HG02642 (cell line): ENCODE results near the gene CYP46A1.

Experiments
- ATAC-seq: cut with Tn5 transposase; IDR thresholded peaks from one replicate; pipeline ENCODE4 v1.9.1; 2021; ENCODE audit warnings: mild to moderate bottlenecking; ENCODE audit not compliant: unreplicated experiment, poor library complexity

CYP46A1 gene

DNA sequence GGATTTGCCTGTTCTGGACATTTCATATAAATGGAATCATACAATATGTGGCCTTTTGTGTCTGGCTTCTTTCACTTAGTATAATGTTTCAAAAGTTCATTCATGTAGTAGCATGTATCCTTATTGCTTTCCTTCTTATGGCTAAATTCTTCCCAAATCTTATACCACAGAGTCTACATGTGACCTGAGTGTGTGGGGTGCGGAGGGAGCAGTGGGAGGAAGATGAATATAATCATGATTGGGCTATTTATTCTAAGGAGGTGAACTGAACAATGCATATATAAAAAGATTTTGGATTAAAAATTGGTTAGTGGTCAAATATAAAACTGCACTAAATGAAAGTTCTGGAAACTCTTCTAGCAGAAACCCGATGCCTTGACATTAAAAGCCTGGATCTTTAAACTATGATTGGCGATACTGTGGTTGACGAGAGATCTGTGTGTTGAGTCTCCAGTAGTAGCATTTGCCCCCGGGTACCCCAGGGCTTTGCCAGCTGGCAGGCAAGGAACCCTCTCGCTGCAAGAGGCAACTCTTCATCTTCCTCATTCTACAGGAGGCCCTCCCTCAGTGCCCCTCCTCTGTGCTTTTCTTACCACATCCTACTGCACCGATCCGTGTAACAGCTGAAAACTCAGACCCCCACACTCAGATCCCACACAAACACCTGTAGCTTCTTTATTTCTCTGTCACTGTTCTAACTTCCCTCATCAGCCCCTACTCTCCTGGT, 2.6 kb downstream of the CYP46A1 start:
- ATAC-seq, result no peak

DNA sequence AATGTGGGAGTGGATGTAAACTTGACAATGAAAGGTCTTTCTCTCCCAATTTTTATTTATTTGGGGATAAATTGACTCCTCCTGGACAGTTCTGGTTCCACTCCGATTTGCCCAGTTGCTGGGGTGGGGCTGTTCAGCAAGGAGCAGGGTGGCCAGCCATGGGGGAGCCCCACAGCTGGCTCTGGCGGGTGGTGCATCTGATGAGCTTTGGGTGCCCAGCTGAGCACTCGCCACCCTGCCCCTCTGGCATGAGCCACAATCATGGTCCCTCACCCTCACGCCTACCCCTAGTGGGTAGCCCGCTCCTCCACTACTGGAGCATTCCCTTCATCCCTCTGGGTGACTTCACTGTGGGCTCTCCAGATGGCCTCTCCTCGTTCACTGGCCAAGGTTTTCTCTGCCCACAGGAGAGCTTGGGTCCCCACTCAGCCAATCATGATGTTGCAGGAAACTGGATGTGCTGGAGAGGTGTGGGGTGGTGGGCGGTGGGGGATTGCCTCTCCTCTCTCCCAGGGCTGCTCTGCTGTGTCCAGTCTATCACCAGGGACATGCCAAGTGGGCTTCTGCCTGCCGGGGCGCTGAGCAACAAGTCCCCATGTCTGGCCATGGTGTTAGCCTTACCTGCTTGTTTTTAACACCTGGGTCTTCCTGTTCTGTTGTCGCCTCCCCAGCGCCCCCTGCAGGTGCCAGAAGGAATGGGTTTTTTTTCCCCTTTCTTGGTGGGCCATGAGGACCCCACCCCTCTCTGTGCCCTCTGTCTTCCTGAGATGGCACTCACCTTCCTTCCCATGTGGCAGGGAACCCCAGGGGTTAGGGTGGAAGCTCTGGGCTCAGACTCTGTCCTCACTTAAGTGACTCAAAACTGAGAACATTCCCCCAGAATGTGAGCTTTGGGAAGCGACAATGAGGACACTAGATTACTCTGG, 3.4 kb downstream of the CYP46A1 start:
- no peak for ATAC-seq

DNA sequence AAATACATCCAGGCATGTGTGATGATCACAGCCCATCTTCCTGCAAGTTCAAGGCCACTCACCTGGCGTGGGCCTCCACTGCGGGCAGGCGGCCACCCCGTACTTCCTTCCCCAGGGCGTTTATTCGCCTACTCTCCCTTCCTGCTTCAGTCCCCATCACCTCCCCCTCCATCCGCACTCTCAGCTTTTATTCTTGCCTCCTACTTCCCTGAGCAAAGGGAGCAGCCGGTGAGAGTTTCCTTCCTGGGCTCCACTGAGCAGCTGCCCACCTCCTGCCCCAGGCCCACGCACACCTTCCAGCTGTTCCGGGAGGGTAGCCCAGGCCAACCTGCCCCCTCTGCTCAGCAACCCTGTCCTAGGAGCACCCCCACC, 4.1 kb downstream of the CYP46A1 start:
- ATAC-seq, result no peak

DNA sequence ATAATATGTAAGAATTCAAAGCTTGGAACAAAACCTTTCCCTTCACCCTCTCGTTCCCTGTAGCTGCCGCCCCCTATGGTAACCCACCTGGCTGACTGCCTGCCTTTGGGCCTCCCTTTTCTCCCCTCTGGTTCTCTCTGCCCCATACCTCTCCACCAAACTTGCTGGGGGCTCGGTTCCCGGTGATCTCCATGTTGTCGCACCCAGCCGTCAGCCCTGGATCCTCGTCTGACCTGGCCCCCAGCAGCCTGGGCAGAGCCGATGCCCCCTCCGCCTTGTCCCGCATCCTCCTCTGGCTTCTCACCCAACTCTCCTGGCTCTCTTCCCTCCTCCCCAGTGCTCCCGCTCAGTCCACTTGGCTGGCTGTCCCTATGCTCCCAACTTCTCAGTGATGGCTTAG, 4.5 kb downstream of the CYP46A1 start:
- no peak for ATAC-seq

DNA sequence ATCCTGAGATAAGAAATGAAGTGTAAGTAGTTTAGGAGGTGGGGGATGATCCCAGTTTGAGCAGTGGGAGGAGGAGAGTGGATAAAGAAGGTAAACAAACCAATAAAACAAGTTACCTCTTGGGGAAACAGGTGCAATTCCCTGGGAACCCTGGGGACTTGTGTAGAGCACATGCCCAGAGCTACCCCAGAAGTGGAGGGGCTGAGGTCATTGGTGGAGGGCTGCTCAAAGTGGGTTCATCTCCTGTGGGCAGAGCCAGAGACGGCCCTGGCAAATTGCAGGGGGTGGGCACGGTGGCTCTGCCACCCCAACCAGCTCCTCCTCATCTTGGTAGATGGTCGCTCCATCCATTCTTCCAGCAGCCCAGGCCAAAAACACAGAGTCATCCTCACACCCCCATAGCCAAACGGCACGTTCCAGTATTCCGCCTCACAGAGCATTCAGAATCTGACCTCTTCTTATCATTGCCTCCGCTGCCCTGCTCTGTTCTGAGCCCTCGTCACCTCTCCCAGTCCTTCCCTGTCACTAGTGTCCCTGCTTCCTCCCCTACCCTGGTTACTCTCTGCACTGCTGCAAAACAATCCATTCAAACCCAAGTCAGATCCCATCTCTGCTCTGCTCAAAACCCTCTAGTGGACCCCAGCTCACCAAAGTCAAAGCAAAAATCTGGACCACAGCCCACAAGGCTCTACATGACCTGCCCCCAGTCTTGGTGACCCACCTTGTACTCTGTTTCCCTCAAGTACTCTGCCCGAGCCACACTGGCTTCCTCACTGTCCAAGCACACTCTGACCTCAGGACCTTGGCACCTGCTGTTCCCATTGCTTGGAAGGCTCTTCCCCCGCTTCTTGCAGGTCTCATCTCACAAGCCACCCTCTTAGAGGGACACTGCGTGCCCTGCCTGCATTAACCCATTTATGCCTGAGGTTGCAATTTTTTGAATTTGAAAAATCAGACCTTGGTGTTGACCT, 5.5 kb downstream of the CYP46A1 start:
- ATAC-seq, result no peak

DNA sequence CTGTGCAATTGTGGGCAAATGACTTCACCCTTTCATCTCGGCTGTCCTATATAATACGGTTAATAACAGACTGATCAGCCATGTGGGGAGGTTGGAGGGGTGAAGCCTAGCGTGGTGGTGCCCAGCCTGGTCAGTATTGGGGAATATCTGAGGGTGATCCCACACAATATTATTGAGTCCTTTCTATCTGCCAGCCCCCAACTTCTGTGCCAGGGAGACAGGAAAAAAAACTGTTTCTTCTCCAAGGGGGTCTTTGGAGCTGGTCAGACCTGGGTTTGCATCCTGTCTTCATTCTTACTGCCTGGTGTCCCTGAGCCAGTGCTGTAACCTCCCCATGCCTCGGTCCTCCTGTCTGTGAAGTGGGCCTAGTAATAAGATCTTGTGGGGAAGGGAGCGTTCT, 6.5 kb downstream of the CYP46A1 start:
- ATAC-seq, result no peak

DNA sequence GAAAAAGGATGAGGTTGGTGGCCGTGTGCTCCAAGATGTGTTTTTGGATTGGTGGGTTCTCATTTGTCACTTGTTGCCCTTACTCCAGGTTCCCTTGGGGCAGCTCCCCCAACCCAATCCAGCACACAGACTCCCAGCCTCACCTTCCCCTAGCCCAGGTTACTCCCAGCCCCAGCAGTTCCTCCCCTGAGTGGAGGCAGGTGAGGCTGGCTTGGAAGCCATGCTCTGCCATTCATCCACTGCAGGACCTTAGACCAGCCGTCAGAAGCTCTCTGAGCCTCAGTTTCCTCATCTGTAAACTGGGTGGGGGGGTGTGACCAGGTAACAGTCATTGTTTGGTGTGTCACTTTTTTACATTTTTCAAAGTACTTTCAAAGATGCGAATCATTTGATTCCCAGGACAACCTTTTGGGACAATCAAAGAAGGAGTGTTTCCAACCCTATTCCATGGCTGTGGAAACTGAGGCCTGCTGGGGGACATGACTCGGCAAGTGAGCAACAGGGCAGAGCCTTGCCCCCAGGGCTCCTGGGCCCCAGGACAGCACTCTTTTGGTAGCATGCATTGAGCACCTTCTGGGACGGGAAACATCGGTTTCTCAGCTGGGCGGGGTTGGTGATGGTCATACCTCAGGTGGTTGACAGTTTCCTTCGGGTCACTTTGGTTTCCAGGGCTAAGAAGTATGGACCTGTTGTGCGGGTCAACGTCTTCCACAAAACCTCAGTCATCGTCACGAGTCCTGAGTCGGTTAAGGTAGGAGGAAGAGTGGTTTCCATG, 7.2 kb downstream of the CYP46A1 start:
- no peak for ATAC-seq

DNA sequence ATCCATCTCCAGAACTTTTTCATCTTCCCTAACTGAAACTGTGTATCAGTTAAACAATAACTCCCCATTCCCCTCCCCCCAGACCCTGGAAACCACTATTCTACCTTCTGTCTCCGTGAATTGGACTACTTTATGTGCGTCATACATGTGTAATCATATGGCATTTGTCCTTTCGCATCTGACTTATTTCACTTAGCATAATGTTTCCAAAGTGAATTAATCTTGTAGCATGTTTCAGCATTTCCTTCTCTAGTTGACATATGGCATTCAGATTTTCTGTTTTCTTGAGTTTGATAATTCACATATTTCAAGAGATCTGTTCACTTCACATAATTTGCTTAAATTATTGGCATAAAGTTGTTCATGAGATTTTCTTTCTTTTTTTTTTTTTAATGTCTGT, 9.8 kb downstream of the CYP46A1 start:
- no peak for ATAC-seq

DNA sequence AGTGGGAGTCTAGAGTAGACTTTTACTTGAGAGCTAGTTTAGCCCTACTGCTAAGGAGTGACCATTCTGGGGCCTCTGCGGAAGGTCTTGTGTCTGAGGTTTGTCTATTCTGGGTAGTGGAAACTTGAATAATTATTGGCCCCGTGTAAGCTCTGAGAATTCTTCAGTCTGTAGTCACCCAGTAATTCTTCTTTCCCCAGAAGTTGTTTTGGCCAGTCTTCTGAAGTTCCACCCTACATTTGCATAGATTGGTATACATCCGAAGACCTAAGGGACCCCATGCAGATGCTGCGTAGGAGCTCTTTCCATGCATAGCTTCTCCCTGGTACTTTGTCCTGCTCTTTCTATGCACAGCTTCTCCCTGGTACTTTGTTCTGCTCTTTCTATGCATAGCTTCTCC, 12.8 kb downstream of the CYP46A1 start:
- ATAC-seq, result no peak

DNA sequence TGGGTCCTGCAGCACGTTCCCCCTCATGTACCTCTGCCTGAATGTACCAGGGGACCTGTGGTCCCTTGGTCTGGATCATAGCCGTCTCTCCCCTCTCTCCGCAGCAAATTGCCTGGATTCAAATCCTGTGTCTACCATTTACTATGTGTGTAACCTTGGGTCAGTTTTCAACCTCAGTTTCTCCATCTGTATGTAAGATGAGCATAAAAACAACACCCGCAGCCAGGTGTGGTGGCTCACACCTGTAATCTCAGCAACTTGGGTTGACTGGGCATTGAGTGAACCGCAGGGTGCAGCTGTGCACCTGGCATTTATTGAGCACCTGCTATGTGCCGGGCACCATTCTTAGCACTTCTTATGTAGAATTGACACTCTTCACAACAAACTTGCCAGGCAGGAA, 14.1 kb downstream of the CYP46A1 start:
- ATAC-seq, result no peak

DNA sequence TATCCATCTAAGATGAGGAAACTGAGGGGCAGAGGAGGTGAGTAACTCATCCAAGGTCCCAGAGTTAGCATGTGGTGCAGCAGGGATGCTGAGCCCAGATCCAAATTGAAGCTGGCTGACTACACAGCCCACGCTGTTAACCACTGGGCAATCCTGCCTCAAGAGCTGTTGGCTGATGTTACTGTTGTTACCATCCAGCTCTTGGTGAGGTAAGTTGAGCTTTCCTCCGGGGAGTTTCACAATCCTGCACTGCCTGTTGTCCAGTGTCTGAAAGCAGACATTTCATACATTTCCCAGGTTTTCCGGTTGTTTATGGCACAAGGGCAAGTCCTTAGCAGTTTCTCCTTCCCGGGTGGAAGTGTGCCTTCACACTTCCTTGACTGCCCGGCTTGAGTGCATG, 14.5 kb downstream of the CYP46A1 start:
- no peak for ATAC-seq

DNA sequence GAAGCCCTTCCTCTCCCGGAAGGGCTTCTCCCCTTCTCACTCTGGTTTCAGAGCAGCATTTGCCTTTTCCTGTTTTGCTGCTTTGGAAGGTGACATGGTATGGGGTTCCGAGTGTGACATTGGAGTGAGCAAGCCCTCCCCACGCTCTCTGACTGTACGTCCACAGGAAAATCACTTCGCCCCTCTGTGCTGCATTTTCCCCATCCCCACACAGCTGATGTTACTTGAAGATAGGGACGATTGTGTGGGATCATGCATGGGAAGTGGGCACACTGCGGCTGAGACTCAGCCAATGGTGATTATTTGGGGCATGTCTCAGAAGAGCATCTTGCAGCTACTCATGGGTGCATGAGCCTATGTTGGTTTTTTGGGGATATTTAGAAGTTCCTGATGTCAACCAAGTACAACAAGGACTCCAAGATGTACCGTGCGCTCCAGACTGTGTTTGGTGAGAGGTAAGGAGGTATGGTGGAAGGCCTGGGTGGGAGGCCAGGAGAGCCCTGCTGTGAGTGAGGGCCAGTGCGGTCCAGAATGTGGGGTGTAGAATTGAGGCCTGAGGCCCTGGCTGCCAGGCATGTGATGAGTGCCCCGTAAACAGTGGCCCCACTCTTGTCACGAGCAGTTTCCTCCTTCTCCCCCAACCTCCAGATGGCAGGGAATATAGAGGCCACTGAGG, 15.1 kb downstream of the CYP46A1 start:
- ATAC-seq, result no peak

DNA sequence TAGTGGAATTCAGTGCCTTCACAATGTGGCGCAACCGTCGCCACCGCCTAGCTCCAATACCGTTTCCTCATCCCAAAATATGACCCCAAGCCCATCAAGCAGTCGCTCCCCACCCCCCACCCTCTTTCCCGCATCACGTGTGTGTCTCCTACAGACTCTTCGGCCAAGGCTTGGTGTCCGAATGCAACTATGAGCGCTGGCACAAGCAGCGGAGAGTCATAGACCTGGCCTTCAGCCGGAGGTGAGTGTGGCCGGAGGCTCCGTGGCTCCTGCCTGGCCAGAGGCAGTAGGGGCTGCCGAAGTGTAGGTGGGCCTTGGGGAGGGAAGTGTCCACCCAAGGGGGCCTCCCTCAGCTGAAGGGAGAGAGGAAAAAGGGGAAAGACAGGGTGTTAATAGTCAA, 15.8 kb downstream of the CYP46A1 start:
- no peak for ATAC-seq

DNA sequence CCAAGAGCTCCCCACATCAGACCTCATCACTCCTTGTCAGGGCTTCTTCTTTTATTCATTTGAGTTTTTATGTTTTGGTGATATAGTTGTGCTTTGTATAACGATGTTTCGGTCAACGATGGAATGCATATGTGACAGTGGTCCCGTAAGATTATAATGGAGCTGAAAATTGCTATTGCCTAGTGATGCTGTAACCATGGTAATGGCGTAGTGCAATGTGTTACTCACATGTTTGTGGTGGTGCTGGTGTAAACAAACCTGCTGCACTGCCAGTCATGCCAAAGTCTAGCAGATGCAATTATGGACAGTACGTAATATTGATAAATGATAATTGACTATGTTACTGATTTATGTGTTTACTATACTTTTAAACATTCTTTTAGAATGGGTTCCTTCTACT, 16.3 kb downstream of the CYP46A1 start:
- no peak for ATAC-seq

DNA sequence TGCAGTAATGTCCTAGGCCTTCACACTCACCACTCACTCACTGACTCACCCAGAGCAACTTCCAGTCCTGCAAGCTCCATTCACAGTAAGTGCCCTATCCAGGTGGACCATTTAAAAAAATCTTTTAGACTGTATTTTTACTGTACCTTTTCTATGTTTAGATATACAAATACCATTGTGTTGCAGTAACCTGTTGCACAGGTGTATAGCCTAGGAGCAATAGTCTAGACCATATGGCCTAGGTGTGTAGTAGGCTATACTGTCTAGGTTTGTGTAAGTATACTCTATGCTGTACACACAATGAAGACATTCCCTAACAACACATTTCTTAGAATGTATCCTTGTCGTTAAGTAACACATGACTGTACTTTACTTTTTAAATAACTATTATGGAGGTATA, 17.2 kb downstream of the CYP46A1 start:
- ATAC-seq, result no peak

DNA sequence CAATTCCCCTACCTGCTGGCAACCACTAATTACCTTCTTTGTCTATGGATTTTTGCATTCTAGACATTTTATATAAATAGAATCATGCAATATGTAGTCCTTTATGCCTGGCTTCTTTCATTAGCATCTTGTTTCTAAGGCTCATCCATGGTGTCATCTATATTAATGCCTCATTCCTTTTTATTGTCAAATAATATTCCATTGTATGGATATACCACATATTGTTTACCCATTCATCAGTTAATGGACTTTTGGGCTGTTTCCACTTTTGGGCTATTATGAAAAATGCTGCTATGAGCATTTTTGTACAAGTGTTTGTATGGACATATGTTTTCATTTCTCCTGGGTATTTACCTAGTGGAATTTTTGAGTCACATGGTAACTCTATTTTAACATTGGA, 18.0 kb downstream of the CYP46A1 start:
- ATAC-seq, result no peak

DNA sequence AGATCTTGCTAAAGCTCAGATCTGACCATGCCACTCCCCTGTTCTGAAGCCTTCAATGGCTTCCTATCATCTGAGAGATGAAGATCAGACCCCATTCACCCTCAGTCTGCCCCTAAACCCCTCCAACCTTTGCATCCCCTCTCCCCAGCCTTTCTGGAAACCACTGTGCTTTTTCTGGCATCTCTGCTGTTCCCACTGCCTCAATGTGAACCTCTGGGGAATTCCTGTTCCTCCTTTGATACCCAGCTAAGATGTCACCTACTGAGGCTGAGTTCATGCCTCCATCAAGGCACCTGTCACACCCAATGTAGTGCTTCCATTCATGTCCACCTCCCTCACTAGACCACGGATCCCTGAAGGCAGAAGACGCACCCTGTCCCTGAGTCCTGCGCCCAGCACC, 19.3 kb downstream of the CYP46A1 start:
- ATAC-seq, result no peak

DNA sequence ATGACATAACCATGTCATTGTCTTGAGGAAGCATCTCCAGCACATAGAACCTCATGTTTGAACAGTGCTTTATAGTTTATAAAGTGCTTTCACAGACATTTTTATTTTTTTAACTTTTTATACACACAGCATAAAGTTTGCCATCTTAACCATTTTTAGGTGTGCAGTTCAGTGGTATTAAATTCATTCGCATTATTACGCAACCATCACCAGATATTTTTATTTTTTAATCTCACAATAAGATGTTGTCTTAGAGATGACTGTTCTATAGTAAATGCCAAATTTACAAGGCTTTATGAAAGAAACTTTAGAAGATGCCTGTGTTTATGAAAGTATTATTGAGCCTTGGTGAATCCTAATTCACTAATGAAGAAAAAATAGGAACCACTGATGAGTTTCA, 19.9 kb downstream of the CYP46A1 start:
- no peak for ATAC-seq

DNA sequence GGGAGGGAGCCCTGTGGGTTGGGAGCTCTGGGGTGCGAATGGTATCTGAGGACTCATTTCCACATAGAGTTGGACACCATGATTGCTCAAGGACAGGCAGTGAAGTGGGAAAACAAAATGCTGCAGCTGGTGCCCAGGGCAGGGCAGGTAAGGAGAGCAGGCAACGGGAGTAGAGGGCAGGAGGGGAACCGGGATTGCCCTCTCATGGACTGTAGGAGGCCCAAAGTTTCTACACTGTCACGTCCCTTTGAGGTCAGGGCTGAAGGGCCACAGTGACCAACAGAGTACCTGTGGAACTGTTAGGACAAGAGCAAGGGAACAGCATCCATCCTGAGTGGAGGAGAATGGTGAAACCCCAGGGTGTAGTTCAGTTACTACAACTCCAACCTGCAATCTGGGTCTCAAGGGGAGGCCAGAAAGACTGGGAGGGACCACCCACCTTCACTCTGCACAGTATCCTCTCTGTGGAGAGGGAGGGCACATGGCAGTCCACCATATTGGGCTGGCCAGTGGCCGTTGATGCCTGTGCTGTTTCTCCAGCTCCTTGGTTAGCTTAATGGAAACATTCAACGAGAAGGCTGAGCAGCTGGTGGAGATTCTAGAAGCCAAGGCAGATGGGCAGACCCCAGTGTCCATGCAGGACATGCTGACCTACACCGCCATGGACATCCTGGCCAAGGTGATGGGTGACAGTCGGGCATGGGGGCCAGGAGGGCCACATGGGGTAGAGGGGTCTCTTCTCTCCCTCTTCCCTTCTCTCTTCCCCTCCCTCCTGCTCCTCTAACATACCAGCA, 22.2 kb downstream of the CYP46A1 start:
- no peak for ATAC-seq
